WTC11 (cell line): Measurements from ENCODE around the gene PLA2G4A. TPM values are rescaled to one million over a fixed set of nuclear protein-coding genes. Genes with fewer than 3 reads are reported as not detected.

Experiments
- ATAC-seq: fragments of 200-7000 bp; cut with Tn5 transposase; 2 replicates; pipeline ENCODE4 v1.10.0; 2021; ENCODE audit warnings: mild to moderate bottlenecking, moderate library complexity
- CTCF ChIA-PET: fragments of 300-600 bp; sonication (Branson Sonifier 250); formaldehyde crosslinking; loops from one replicate; lab custom pipeline; 2021; ENCODE audit warnings: antibody characterized with exemption; lab: Charles Lee
- POLR2A ChIA-PET: fragments of 350-600 bp; sonication (Branson Sonifier 250); formaldehyde crosslinking; loops from one replicate; lab custom pipeline; 2021; ENCODE audit warnings: antibody characterized with exemption; lab: Charles Lee
- DNase-seq: peaks from one replicate; pipeline ENCODE4 v3.0.0; 2021; ENCODE audit warnings: low spot score
- H3K27ac Mint-ChIP-seq: 2 replicates; pipeline ENCODE4 v1.8.0; 2021; ENCODE audit warnings: mixed read lengths
- H3K27me3 Mint-ChIP-seq: 2 replicates; pipeline ENCODE4 v1.8.0; 2021; ENCODE audit warnings: low read depth, mild to moderate bottlenecking, moderate library complexity, mixed read lengths
- H3K36me3 Mint-ChIP-seq: 2 replicates; pipeline ENCODE4 v1.8.0; 2021; ENCODE audit warnings: mixed read lengths
- H3K4me1 Mint-ChIP-seq: 2 replicates; pipeline ENCODE4 v1.8.0; 2022; ENCODE audit warnings: mixed read lengths
- H3K4me3 Mint-ChIP-seq: 2 replicates; pipeline ENCODE4 v1.8.0; 2021; ENCODE audit warnings: mild to moderate bottlenecking, moderate library complexity, mixed read lengths
- H3K9me3 Mint-ChIP-seq: 2 replicates; pipeline ENCODE4 v1.8.0; 2021; ENCODE audit warnings: mixed read lengths
- ATF1 ChIP-seq: sonication (generic); formaldehyde crosslinking; IDR thresholded peaks from 2 replicates; pipeline ENCODE4 v1.8.1; 2023; ENCODE audit warnings: mild to moderate bottlenecking, moderate library complexity, missing genetic modification reagents
- ESRRA ChIP-seq: sonication (generic); formaldehyde crosslinking; IDR thresholded peaks from 2 replicates; pipeline ENCODE4 v1.8.1; 2022; ENCODE audit warnings: mild to moderate bottlenecking, missing genetic modification reagents, borderline replicate concordance
- ETV6 ChIP-seq: sonication (generic); formaldehyde crosslinking; IDR thresholded peaks from 2 replicates; pipeline ENCODE4 v1.8.1; 2022; ENCODE audit warnings: mild to moderate bottlenecking, missing genetic modification reagents
- FOXK1 ChIP-seq: sonication (generic); formaldehyde crosslinking; IDR thresholded peaks from 2 replicates; pipeline ENCODE4 v1.8.0; 2022; ENCODE audit warnings: mild to moderate bottlenecking, moderate library complexity, missing genetic modification reagents
- GTF2I ChIP-seq: fragments of 250-450 bp; sonication (Bioruptor Pico); conservative IDR thresholded peaks from 2 replicates; pipeline ENCODE4 v1.4.0; 2021; ENCODE audit warnings: mild to moderate bottlenecking
- HMGA2 ChIP-seq: fragments of 250-450 bp; sonication (Bioruptor Pico); IDR thresholded peaks from 2 replicates; pipeline ENCODE4 v1.4.0; 2021; ENCODE audit warnings: mild to moderate bottlenecking, moderate library complexity
- IRF2 ChIP-seq: sonication (generic); formaldehyde crosslinking; IDR thresholded peaks from 2 replicates; pipeline ENCODE4 v1.8.0; 2022; ENCODE audit warnings: low read depth, missing genetic modification reagents, borderline replicate concordance
- JUN ChIP-seq: sonication (generic); formaldehyde crosslinking; IDR thresholded peaks from 2 replicates; pipeline ENCODE4 v1.8.0; 2023; ENCODE audit warnings: mild to moderate bottlenecking, missing genetic modification reagents
- MXD4 ChIP-seq: fragments of 250-450 bp; sonication (Bioruptor Pico); IDR thresholded peaks from 2 replicates; pipeline ENCODE4 v1.8.0; 2021; ENCODE audit warnings: mild to moderate bottlenecking, moderate library complexity, borderline replicate concordance
- PRRX2 ChIP-seq: fragments of 250-450 bp; sonication (Bioruptor Pico); IDR thresholded peaks from 2 replicates; pipeline ENCODE4 v1.8.0; 2021; ENCODE audit warnings: mild to moderate bottlenecking
- RELA ChIP-seq: sonication (generic); formaldehyde crosslinking; IDR thresholded peaks from 2 replicates; pipeline ENCODE4 v1.8.1; 2022; ENCODE audit warnings: missing genetic modification reagents, mild to moderate bottlenecking, borderline replicate concordance
- RORB ChIP-seq: fragments of 250-450 bp; sonication (Bioruptor Pico); IDR thresholded peaks from 2 replicates; pipeline ENCODE4 v1.9.0; 2021; ENCODE audit warnings: mild to moderate bottlenecking
- SMAD3 ChIP-seq: sonication (generic); formaldehyde crosslinking; IDR thresholded peaks from 2 replicates; pipeline ENCODE4 v1.8.0; 2022; ENCODE audit warnings: missing genetic modification reagents, mild to moderate bottlenecking, borderline replicate concordance
- TCF7 ChIP-seq: sonication (generic); formaldehyde crosslinking; IDR thresholded peaks from 2 replicates; pipeline ENCODE4 v1.8.0; 2022; ENCODE audit warnings: mild to moderate bottlenecking, low read depth, missing genetic modification reagents, moderate library complexity
- ZBTB21 ChIP-seq: sonication (generic); formaldehyde crosslinking; IDR thresholded peaks from 2 replicates; pipeline ENCODE4 v1.8.1; 2023; ENCODE audit warnings: mild to moderate bottlenecking, missing genetic modification reagents, borderline replicate concordance
- ZNF138 ChIP-seq: sonication (generic); formaldehyde crosslinking; conservative IDR thresholded peaks from 2 replicates; pipeline ENCODE4 v1.8.1; 2022; ENCODE audit warnings: mild to moderate bottlenecking, moderate library complexity, missing genetic modification reagents
- ZNF263 ChIP-seq: sonication (generic); formaldehyde crosslinking; IDR thresholded peaks from 2 replicates; pipeline ENCODE4 v1.8.1; 2022; ENCODE audit warnings: low read depth, mild to moderate bottlenecking, moderate library complexity, missing genetic modification reagents
- ZNF317 ChIP-seq: sonication (generic); formaldehyde crosslinking; IDR thresholded peaks from 2 replicates; pipeline ENCODE4 v1.8.1; 2023; ENCODE audit warnings: low read depth, mild to moderate bottlenecking, moderate library complexity, missing genetic modification reagents, borderline replicate concordance
- ZNF423 ChIP-seq: fragments of 250-450 bp; sonication (Bioruptor Pico); IDR thresholded peaks from 2 replicates; pipeline ENCODE4 v2.1.2; 2022; ENCODE audit warnings: mild to moderate bottlenecking, moderate library complexity
- total RNA-seq: library from RNA; stranded (reverse); gene quantifications from 3 replicates; pipeline ENCODE4 v1.2.3, GENCODE V29; 2021
- TF ChIP-seq, protein P1 (sequence below): fragments of 250-450 bp; sonication (Bioruptor Pico); IDR thresholded peaks from 2 replicates; pipeline ENCODE4 v1.8.0; 2021; ENCODE audit warnings: mild to moderate bottlenecking
- TF ChIP-seq, protein P2 (sequence below): fragments of 250-450 bp; sonication (Bioruptor Pico); IDR thresholded peaks from 2 replicates; pipeline ENCODE4 v2.1.2; 2022; ENCODE audit warnings: mild to moderate bottlenecking, moderate library complexity
- TF ChIP-seq, protein P3 (sequence below): sonication (generic); formaldehyde crosslinking; IDR thresholded peaks from 2 replicates; pipeline ENCODE4 v1.8.1; 2022; ENCODE audit warnings: mild to moderate bottlenecking, moderate library complexity, missing genetic modification reagents
- TF ChIP-seq, protein P4 (sequence below): sonication (generic); formaldehyde crosslinking; IDR thresholded peaks from 2 replicates; pipeline ENCODE4 v1.8.1; 2023; ENCODE audit warnings: mild to moderate bottlenecking, missing genetic modification reagents, moderate library complexity
- TF ChIP-seq, protein P5 (sequence below): sonication (generic); formaldehyde crosslinking; IDR thresholded peaks from 2 replicates; pipeline ENCODE4 v1.8.0; 2022; ENCODE audit warnings: mild to moderate bottlenecking, missing genetic modification reagents
- TF ChIP-seq, protein P6 (sequence below): sonication (generic); formaldehyde crosslinking; IDR thresholded peaks from 2 replicates; pipeline ENCODE4 v1.8.0; 2022; ENCODE audit warnings: mild to moderate bottlenecking, missing genetic modification reagents
- TF ChIP-seq, protein P7 (sequence below): sonication (generic); formaldehyde crosslinking; conservative IDR thresholded peaks from 2 replicates; pipeline ENCODE4 v1.8.1; 2023; ENCODE audit warnings: mild to moderate bottlenecking, low read depth, missing genetic modification reagents, moderate library complexity

The PLA2G4A gene
- total RNA-seq, 1 experiment from 2014 or later = 1.3 TPM

DNA sequence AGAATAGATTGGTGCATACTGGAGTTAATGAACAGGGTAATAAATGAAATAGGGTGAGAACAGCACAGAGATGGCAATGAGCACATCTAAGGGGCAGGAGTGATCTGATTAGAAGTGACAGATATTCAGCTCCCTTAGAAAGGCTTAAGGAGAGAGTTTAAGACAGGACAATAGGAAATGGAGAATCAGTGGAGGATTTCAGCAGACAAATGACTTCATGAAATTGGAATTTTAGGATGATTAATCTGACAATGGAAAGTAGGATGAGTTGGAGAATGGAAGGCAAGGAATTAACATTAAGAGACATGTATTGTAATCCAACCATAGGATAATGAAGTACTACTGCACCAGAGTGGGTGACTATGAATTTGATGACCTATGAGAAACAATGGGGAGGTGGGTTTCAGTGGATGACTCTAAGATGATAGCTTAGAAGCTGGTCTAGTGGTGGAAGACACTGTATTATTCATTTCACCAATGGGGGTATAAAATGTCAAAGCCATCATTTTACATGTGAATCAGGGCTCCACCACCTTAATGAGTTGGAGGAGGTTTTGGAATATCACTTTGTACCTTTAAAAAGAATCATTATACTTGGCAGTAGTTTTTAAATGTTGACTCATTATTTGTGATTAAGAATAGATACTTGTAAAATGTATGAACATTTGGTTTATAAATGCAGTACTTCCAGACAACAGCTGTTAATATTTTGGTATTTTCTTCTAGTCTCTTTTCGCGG lies 139.1 kb downstream of the PLA2G4A start:
- H3K4me1 Mint-ChIP-seq = no peaks in the 10 kb centered on the region
- POLR2A ChIA-PET = no interaction called here
- H3K4me3 Mint-ChIP-seq = no peak overlapping the region
- CTCF ChIA-PET = interaction anchor here (0.8 to 1.3 kb wide), 2 partner anchors 21 to 245 kb away, joined by 3 to 4 read pairs; no protein-coding TSS in a partner anchor
- no peak for DNase-seq
- no peaks in the 10 kb centered on the region for H3K27me3 Mint-ChIP-seq
- no peaks in the 10 kb centered on the region for H3K36me3 Mint-ChIP-seq
- TF ChIP-seq PRRX2 (CRISPR knock-in tag) (no peak), MXD4 (CRISPR knock-in tag) (no peak), ETV6 (no peak), IRF2 (CRISPR knock-in tag) (no peak), ZNF138 (CRISPR knock-in tag) (no peak), GTF2I (CRISPR knock-in tag) (no peak), JUN (CRISPR knock-in tag) (no peak), ATF1 (CRISPR knock-in tag) (no peak)
- TF ChIP-seq, protein P1, sequence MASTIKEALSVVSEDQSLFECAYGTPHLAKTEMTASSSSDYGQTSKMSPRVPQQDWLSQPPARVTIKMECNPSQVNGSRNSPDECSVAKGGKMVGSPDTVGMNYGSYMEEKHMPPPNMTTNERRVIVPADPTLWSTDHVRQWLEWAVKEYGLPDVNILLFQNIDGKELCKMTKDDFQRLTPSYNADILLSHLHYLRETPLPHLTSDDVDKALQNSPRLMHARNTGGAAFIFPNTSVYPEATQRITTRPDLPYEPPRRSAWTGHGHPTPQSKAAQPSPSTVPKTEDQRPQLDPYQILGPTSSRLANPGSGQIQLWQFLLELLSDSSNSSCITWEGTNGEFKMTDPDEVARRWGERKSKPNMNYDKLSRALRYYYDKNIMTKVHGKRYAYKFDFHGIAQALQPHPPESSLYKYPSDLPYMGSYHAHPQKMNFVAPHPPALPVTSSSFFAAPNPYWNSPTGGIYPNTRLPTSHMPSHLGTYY (CRISPR knock-in tag) = no peak
- TF ChIP-seq, protein P2, sequence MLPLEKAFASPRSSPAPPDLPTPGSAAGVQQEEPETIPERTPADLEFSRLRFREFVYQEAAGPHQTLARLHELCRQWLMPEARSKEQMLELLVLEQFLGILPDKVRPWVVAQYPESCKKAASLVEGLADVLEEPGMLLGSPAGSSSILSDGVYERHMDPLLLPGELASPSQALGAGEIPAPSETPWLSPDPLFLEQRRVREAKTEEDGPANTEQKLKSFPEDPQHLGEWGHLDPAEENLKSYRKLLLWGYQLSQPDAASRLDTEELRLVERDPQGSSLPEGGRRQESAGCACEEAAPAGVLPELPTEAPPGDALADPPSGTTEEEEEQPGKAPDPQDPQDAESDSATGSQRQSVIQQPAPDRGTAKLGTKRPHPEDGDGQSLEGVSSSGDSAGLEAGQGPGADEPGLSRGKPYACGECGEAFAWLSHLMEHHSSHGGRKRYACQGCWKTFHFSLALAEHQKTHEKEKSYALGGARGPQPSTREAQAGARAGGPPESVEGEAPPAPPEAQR (CRISPR knock-in tag) = no peak
- TF ChIP-seq, protein P3, sequence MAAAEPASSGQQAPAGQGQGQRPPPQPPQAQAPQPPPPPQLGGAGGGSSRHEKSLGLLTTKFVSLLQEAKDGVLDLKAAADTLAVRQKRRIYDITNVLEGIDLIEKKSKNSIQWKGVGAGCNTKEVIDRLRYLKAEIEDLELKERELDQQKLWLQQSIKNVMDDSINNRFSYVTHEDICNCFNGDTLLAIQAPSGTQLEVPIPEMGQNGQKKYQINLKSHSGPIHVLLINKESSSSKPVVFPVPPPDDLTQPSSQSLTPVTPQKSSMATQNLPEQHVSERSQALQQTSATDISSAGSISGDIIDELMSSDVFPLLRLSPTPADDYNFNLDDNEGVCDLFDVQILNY = no peak
- TF ChIP-seq, protein P4, sequence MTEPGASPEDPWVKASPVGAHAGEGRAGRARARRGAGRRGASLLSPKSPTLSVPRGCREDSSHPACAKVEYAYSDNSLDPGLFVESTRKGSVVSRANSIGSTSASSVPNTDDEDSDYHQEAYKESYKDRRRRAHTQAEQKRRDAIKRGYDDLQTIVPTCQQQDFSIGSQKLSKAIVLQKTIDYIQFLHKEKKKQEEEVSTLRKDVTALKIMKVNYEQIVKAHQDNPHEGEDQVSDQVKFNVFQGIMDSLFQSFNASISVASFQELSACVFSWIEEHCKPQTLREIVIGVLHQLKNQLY (CRISPR knock-in tag) = no peak
- H3K27ac Mint-ChIP-seq = no peak overlapping the region
- ATAC-seq = peak; percentile 41
- H3K9me3 Mint-ChIP-seq = no peaks in the 10 kb centered on the region

DNA sequence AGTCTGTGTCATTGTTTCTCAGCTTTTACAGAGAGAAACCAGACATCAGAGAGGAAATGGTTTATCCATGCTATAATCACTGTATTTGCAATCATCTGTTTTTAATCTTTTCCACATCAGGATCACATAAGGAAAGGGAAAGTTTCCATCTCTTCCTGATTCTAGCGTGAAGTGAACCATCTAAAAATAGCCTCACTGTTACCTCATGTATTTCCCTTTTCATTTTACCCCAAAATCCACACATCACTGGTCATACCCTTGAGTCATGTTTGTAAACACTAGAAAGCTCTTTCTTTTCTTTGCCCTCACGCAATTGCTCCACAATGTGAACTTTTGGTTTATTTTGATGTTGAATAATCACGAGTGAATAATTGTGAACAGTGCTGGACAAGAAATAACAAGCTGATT lies 146.0 kb downstream of the PLA2G4A start:
- Mint-ChIP-seq H3K27me3 (no peaks in the 10 kb centered on the region), H3K36me3 (no peaks in the 10 kb centered on the region), H3K9me3 (no peaks in the 10 kb centered on the region), H3K4me3 (no peak overlapping the region), H3K4me1 (peaks cover 7% of the 10 kb centered on the region; the same call in 1 of the 2 replicates), H3K27ac (peak overlapping the region; percentile 30; the same call in 1 of the 2 replicates)
- ChIA-PET CTCF (interaction anchor here (0.6 kb wide), 1 partner anchor 1096 kb away, joined by 3 read pairs; no protein-coding TSS in a partner anchor), POLR2A (no interaction called here)
- DNase-seq (no peak), ATAC-seq (no peak)
- TF ChIP-seq SMAD3 (CRISPR knock-in tag) (no peak), ZBTB21 (no peak), ZNF138 (CRISPR knock-in tag) (no peak), ESRRA (CRISPR knock-in tag) (no peak), TCF7 (CRISPR knock-in tag) (no peak), ZNF423 (CRISPR knock-in tag) (no peak), HMGA2 (CRISPR knock-in tag) (no peak), RELA (CRISPR knock-in tag) (no peak), ZNF263 (CRISPR knock-in tag) (no peak), FOXK1 (CRISPR knock-in tag) (no peak), RORB (CRISPR knock-in tag) (no peak), ZNF317 (CRISPR knock-in tag) (no peak), ETV6 (no peak)
- TF ChIP-seq, protein P5, sequence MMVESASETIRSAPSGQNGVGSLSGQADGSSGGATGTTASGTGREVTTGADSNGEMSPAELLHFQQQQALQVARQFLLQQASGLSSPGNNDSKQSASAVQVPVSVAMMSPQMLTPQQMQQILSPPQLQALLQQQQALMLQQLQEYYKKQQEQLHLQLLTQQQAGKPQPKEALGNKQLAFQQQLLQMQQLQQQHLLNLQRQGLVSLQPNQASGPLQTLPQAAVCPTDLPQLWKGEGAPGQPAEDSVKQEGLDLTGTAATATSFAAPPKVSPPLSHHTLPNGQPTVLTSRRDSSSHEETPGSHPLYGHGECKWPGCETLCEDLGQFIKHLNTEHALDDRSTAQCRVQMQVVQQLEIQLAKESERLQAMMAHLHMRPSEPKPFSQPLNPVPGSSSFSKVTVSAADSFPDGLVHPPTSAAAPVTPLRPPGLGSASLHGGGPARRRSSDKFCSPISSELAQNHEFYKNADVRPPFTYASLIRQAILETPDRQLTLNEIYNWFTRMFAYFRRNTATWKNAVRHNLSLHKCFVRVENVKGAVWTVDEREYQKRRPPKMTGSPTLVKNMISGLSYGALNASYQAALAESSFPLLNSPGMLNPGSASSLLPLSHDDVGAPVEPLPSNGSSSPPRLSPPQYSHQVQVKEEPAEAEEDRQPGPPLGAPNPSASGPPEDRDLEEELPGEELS (CRISPR knock-in tag) = no peak
- TF ChIP-seq, protein P6, sequence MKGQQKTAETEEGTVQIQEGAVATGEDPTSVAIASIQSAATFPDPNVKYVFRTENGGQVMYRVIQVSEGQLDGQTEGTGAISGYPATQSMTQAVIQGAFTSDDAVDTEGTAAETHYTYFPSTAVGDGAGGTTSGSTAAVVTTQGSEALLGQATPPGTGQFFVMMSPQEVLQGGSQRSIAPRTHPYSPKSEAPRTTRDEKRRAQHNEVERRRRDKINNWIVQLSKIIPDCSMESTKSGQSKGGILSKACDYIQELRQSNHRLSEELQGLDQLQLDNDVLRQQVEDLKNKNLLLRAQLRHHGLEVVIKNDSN (CRISPR knock-in tag) = no peak
- TF ChIP-seq, protein P7, sequence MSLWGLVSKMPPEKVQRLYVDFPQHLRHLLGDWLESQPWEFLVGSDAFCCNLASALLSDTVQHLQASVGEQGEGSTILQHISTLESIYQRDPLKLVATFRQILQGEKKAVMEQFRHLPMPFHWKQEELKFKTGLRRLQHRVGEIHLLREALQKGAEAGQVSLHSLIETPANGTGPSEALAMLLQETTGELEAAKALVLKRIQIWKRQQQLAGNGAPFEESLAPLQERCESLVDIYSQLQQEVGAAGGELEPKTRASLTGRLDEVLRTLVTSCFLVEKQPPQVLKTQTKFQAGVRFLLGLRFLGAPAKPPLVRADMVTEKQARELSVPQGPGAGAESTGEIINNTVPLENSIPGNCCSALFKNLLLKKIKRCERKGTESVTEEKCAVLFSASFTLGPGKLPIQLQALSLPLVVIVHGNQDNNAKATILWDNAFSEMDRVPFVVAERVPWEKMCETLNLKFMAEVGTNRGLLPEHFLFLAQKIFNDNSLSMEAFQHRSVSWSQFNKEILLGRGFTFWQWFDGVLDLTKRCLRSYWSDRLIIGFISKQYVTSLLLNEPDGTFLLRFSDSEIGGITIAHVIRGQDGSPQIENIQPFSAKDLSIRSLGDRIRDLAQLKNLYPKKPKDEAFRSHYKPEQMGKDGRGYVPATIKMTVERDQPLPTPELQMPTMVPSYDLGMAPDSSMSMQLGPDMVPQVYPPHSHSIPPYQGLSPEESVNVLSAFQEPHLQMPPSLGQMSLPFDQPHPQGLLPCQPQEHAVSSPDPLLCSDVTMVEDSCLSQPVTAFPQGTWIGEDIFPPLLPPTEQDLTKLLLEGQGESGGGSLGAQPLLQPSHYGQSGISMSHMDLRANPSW (CRISPR knock-in tag) = no peak
